HEK293 (cell line): Measurements from ENCODE around the gene THBS2.

Experiments
- CTCF ChIP-seq: fragments of 450-650 bp; formaldehyde crosslinking; IDR thresholded peaks from 2 replicates; pipeline ENCODE4 v1.5.1; 2016; ENCODE audit warnings: missing biosample characterization, missing genetic modification characterization
- HOXC10 ChIP-seq: sonication (generic); formaldehyde crosslinking; IDR thresholded peaks from 2 replicates; pipeline ENCODE4 v1.8.1; 2023; ENCODE audit warnings: mild to moderate bottlenecking, missing genetic modification reagents
- ZBTB26 ChIP-seq: fragments of 450-650 bp; formaldehyde crosslinking; optimal IDR thresholded peaks from 2 replicates; pipeline ENCODE3; 2016; ENCODE audit warnings: missing biosample characterization, mild to moderate bottlenecking, missing genetic modification characterization
- ZBTB44 ChIP-seq: fragments of 450-650 bp; IDR thresholded peaks from 2 replicates; pipeline ENCODE4 v1.5.1; 2018; ENCODE audit warnings: missing biosample characterization, mild to moderate bottlenecking, missing genetic modification characterization
- ZNF274 ChIP-seq, 2 experiments: fragments of 200-500 bp in 1 of 2; fragments of 450-650 bp in 1 of 2; sonication (Bioruptor generic) in 1 of 2; formaldehyde crosslinking in 1 of 2; IDR thresholded peaks; 2 replicates each; pipeline versions ENCODE4 v1.5.1 to v1.6.1; 2014 to 2016; ENCODE audit warnings: borderline replicate concordance in 1 of 2, inconsistent platforms in 1 of 2, low read length in 1 of 2, missing biosample characterization in 1 of 2, missing genetic modification characterization in 1 of 2
- ZNF529 ChIP-seq: fragments of 450-650 bp; formaldehyde crosslinking; IDR thresholded peaks from 2 replicates; pipeline ENCODE4 v1.5.1; 2017; ENCODE audit warnings: missing genetic modification characterization, missing biosample characterization; ENCODE audit not compliant: insufficient replicate concordance
- ZSCAN18 ChIP-seq: fragments of 450-650 bp; formaldehyde crosslinking; IDR thresholded peaks from 2 replicates; pipeline ENCODE4 v1.5.1; 2016; ENCODE audit warnings: missing biosample characterization, missing genetic modification characterization

- TF ChIP-seq ZSCAN18 (tag by site-specific recombination), result no peak
- TF ChIP-seq CTCF (tag by site-specific recombination), result no peak
- TF ChIP-seq ZBTB26 (tag by site-specific recombination), result no peak
- TF ChIP-seq ZBTB44 (tag by site-specific recombination), result no peak
- no peak for TF ChIP-seq ZNF529 (tag by site-specific recombination)
- TF ChIP-seq ZNF274 (IDR thresholded peaks at IDR 0.05; ENCODE audit: low read length), result no peak
- TF ChIP-seq ZNF274 (tag by site-specific recombination; IDR thresholded peaks at IDR 0.05; ENCODE audit: borderline replicate concordance), result no peak
- no peak for TF ChIP-seq HOXC10 (CRISPR knock-in tag)
Measured at GRCh38 chr6:169289619-169290339, 36.1 kb upstream of the THBS2 start.
